ENCODE measurements around the gene OGT.

OGT gene

DNA sequence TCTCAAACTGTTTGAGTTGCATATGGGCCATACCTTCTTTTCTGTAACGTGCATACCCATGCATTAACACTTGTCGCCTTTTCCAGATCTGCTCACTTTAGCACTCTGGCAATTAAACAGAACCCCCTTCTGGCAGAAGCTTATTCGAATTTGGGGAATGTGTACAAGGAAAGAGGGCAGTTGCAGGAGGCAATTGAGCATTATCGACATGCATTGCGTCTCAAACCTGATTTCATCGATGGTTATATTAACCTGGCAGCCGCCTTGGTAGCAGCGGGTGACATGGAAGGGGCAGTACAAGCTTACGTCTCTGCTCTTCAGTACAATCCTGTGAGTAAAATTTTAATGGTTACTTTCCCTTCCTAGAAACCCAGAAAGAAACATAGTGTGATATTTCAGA, 4.8 kb downstream of the OGT start:
- Histone ChIP-seq H3K36me3 (ENCODE audit: control insufficient read depth, insufficient read depth, low read length) (no peaks in the 10 kb centered on the region; the same call in 1 of the 2 replicates), H3K27ac (ENCODE audit: low read length) (no peak overlapping the region), H3K9me3 (ENCODE audit: control insufficient read depth, insufficient read depth, low read length) (no peaks in the 10 kb centered on the region), H3K27me3 (ENCODE audit: control insufficient read depth, insufficient read depth, low read length) (no peaks in the 10 kb centered on the region), H3K4me3 (ENCODE audit: low read length) (no peak overlapping the region), H3K4me1 (ENCODE audit: control insufficient read depth, insufficient read depth, low read length) (no peaks in the 10 kb centered on the region; the same call in 1 of the 2 replicates)
- DNase-seq (ENCODE audit: low read depth, low spot score), result no peak
- no CpG with 5 or more reads among the region's 9 CpGs for WGBS (ENCODE audit: insufficient coverage, insufficient read length)

DNA sequence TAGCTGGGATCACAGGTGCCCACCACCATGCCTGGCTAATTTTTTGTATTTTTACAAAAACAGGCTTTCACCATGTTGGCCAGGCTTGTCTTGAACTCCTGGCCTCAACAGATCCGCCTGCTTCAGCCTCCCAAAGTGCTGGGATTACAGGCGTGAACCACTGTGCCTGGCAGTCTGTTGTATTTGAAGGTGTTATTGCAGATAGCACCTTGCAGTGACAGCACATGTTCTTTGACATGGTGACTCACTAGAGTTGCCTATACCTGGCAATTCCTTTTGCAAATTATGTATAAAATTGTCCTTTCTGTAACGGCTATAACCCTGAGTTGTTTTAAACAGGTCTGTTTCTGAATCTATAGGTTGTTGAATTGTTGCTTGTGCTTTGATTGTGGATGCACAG, 7.9 kb downstream of the OGT start:
- Histone ChIP-seq H3K9me3 (ENCODE audit: control insufficient read depth, insufficient read depth, low read length) (no peaks in the 10 kb centered on the region), H3K4me1 (ENCODE audit: control insufficient read depth, insufficient read depth, low read length) (no peaks in the 10 kb centered on the region; the same call in 1 of the 2 replicates), H3K36me3 (ENCODE audit: control insufficient read depth, insufficient read depth, low read length) (peaks cover 3% of the 10 kb centered on the region; the same call in 1 of the 2 replicates), H3K27ac (ENCODE audit: low read length) (no peak overlapping the region), H3K27me3 (ENCODE audit: control insufficient read depth, insufficient read depth, low read length) (no peaks in the 10 kb centered on the region), H3K4me3 (ENCODE audit: low read length) (no peak overlapping the region)
- no peak for DNase-seq (ENCODE audit: low read depth, low spot score)
- WGBS (ENCODE audit: insufficient coverage, insufficient read length), result no CpG with 5 or more reads among the region's 3 CpGs

DNA sequence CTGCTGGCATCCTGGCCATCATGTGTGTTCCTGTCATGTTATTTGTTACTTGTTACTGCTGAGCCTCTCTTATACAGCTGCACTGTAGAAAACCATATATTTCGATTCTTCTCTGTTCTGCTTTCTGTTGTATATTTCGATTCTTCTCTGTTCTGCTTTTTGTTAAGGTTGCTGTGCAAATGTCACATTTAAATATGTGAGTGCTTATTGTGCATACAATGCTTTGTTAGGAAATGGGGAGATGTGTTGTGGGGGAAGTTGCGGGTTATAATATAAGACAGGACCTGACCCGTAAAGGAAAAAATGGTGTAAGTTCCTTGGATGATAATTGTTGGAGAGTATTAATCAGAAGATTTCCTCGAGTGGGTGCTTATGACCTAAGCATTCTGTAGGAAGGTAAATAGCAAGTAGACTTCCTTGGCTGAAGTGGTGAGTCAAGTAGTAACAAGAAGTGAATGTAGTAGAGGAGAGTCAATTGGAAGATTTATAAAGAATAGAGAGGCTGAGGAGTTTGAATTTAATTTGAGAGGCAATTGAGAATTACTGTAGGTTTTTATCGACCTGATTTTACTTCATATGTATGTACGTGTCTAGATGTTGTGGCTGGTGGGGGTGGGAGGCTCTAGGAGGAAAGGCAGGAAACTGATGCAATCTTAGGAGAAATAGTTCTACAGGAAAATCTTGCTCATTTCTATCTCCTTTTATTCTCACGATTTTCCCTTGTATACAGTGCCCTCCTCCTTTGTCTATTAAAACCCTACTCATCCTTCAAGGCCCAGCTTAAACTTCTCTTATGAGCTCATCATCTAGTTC, 8.5 kb downstream of the OGT start:
- H3K9me3 ChIP-seq (ENCODE audit: control insufficient read depth, insufficient read depth, low read length), result no peaks in the 10 kb centered on the region
- no peak for DNase-seq (ENCODE audit: low read depth, low spot score)
- no peak overlapping the region for H3K27ac ChIP-seq (ENCODE audit: low read length)
- H3K4me1 ChIP-seq (ENCODE audit: control insufficient read depth, insufficient read depth, low read length), result no peaks in the 10 kb centered on the region
- H3K36me3 ChIP-seq (ENCODE audit: control insufficient read depth, insufficient read depth, low read length), result peaks cover 3% of the 10 kb centered on the region; the same call in 1 of the 2 replicates
- 100% methylated on average over 2 of the region's 8 CpGs for WGBS (ENCODE audit: insufficient coverage, insufficient read length)
- no peak overlapping the region for H3K4me3 ChIP-seq (ENCODE audit: low read length)
- no peaks in the 10 kb centered on the region for H3K27me3 ChIP-seq (ENCODE audit: control insufficient read depth, insufficient read depth, low read length)

DNA sequence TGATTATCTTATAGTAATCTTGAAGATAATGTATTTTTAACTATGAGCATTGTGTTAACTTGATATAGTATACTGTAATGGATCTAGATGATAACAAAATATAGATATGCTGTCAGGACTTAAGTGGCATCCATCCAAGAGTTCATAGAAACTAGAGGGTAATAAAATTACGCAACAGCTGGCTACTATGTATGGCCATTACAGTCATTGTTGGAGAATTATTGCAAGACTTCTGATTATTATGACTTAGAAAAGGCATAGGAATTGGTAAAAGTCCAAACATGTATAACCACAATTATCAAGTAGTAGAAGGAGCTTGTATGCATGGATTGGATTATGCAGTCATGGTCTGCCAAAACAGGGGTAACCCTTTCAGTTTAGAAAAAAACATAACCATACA, 9.5 kb downstream of the OGT start:
- Histone ChIP-seq H3K27me3 (ENCODE audit: control insufficient read depth, insufficient read depth, low read length) (no peaks in the 10 kb centered on the region), H3K4me1 (ENCODE audit: control insufficient read depth, insufficient read depth, low read length) (no peaks in the 10 kb centered on the region), H3K36me3 (ENCODE audit: control insufficient read depth, insufficient read depth, low read length) (peaks cover 6% of the 10 kb centered on the region; the same call in 1 of the 2 replicates), H3K9me3 (ENCODE audit: control insufficient read depth, insufficient read depth, low read length) (no peaks in the 10 kb centered on the region), H3K27ac (ENCODE audit: low read length) (no peak overlapping the region), H3K4me3 (ENCODE audit: low read length) (no peak overlapping the region)
- no CpG with 5 or more reads among the region's 1 CpG for WGBS (ENCODE audit: insufficient coverage, insufficient read length)
- no peak for DNase-seq (ENCODE audit: low read depth, low spot score)

DNA sequence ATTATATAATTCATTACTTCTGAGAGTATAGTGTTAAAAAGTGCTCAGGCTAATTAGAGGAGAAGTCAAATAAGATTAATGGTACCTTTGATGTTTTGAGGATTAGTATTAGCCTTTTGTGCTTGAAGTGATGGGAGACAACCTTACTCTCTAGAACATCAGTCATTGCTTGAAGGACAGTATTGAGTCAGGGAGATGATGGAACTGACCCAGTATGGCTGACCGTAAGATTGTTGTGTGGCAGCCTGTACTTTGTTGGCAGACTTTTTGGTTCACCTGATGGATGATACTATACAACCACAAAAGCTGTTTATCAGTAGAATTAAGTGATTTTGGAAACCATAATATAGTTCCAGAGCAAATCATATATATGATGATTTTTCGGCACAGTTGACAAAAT, 9.9 kb downstream of the OGT start:
- Histone ChIP-seq H3K36me3 (ENCODE audit: control insufficient read depth, insufficient read depth, low read length) (peaks cover 6% of the 10 kb centered on the region; the same call in 1 of the 2 replicates), H3K27ac (ENCODE audit: low read length) (no peak overlapping the region), H3K9me3 (ENCODE audit: control insufficient read depth, insufficient read depth, low read length) (no peaks in the 10 kb centered on the region), H3K4me3 (ENCODE audit: low read length) (no peak overlapping the region), H3K27me3 (ENCODE audit: control insufficient read depth, insufficient read depth, low read length) (no peaks in the 10 kb centered on the region), H3K4me1 (ENCODE audit: control insufficient read depth, insufficient read depth, low read length) (no peaks in the 10 kb centered on the region)
- DNase-seq (ENCODE audit: low read depth, low spot score), result no peak
- WGBS (ENCODE audit: insufficient coverage, insufficient read length), result no CpG with 5 or more reads among the region's 2 CpGs

DNA sequence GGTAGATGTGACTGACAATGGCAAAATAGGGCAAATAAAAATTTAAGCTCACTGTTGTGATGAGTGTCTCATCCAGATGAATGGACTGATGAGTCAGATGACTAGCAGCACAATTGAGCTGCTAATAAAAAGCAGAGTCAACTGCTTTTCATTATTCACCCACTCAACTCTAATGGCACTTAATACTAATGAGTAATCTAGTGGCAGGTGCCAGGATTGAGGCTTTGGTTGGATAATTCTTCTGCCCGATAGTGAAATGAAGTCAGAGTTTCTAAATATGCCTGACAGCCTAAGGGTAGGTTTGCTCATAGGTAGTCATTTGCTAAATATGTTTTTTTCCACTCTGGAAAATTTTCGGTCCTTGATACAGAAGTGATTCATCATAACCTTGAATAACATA, 10.4 kb downstream of the OGT start:
- H3K4me3 ChIP-seq (ENCODE audit: low read length), result no peak overlapping the region
- H3K4me1 ChIP-seq (ENCODE audit: control insufficient read depth, insufficient read depth, low read length), result no peaks in the 10 kb centered on the region
- H3K36me3 ChIP-seq (ENCODE audit: control insufficient read depth, insufficient read depth, low read length), result peaks cover 6% of the 10 kb centered on the region; the same call in 1 of the 2 replicates
- H3K9me3 ChIP-seq (ENCODE audit: control insufficient read depth, insufficient read depth, low read length), result no peaks in the 10 kb centered on the region
- no peak overlapping the region for H3K27ac ChIP-seq (ENCODE audit: low read length)
- H3K27me3 ChIP-seq (ENCODE audit: control insufficient read depth, insufficient read depth, low read length), result no peaks in the 10 kb centered on the region
- DNase-seq (ENCODE audit: low read depth, low spot score), result no peak
- WGBS (ENCODE audit: insufficient coverage, insufficient read length), result no CpG with 5 or more reads among the region's 2 CpGs

DNA sequence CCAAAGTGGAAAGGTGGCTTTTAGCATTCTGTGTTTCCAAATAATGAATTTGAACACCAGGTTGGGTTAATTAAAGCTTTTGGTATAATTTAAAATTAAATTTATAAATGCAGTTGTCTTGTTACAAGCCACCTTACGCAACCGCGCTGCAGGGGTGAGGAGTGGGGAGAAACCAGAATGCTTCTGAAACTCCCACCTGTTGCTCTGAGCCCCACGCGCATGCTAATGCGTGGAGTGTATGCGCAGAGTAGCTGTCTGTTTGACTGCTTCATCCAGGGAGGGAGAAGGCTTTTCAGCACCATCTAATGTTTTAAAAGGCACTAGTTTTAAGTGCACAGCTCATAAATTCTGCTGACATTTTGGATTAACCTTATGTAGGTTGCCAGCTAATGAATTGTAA, 12.5 kb downstream of the OGT start:
- Histone ChIP-seq H3K36me3 (ENCODE audit: control insufficient read depth, insufficient read depth, low read length) (peaks cover 6% of the 10 kb centered on the region; the same call in 1 of the 2 replicates), H3K4me1 (ENCODE audit: control insufficient read depth, insufficient read depth, low read length) (no peaks in the 10 kb centered on the region), H3K4me3 (ENCODE audit: low read length) (no peak overlapping the region), H3K9me3 (ENCODE audit: control insufficient read depth, insufficient read depth, low read length) (no peaks in the 10 kb centered on the region), H3K27me3 (ENCODE audit: control insufficient read depth, insufficient read depth, low read length) (no peaks in the 10 kb centered on the region), H3K27ac (ENCODE audit: low read length) (no peak overlapping the region)
- no CpG with 5 or more reads among the region's 7 CpGs for WGBS (ENCODE audit: insufficient coverage, insufficient read length)
- DNase-seq (ENCODE audit: low read depth, low spot score), result no peak

DNA sequence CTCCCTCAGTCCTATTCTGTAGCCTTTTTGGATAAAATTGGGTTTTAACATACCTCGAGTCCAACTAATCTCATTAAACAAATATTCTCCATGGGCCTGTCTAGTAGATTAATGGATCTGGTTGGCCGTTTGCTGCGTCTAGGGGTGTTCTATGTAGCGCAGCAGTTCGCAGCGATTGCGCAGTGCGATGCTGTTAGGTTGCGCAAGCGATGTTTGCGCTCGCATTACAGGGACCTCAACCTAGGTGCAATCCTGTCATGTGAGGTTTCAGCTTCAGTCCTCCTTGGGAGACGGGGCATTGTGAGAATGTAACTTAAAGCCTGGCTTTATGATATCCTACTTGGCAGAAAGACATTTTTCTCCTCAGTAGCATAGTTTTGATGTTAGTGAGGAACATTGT, 14.0 kb downstream of the OGT start:
- Histone ChIP-seq H3K4me3 (ENCODE audit: low read length) (no peak overlapping the region), H3K4me1 (ENCODE audit: control insufficient read depth, insufficient read depth, low read length) (no peaks in the 10 kb centered on the region), H3K36me3 (ENCODE audit: control insufficient read depth, insufficient read depth, low read length) (peaks cover 6% of the 10 kb centered on the region; the same call in 1 of the 2 replicates), H3K27me3 (ENCODE audit: control insufficient read depth, insufficient read depth, low read length) (no peaks in the 10 kb centered on the region), H3K27ac (ENCODE audit: low read length) (no peak overlapping the region), H3K9me3 (ENCODE audit: control insufficient read depth, insufficient read depth, low read length) (no peaks in the 10 kb centered on the region)
- no peak for DNase-seq (ENCODE audit: low read depth, low spot score)
- WGBS (ENCODE audit: insufficient coverage, insufficient read length), result no CpG with 5 or more reads among the region's 13 CpGs

DNA sequence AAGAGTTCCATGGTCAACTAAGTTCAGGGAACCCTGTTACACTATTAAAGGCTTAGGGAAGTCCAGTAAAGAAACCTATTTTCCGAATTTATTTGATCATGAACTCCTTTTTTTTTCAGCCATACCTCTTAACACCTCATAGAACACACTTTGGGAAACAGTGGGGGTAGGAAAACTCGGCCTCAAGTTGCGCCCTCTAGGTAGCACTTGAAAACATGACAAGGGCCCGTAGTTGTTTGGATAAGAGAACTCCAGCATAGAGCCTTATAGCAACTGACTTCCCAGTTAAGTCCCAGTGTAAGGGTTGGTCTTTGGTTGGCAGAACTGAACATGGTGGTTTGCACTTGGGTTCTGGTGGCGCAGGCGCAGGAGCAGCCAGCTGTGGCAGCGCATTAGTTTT, 14.4 kb downstream of the OGT start:
- Histone ChIP-seq H3K36me3 (ENCODE audit: control insufficient read depth, insufficient read depth, low read length) (peaks cover 6% of the 10 kb centered on the region; the same call in 1 of the 2 replicates), H3K27ac (ENCODE audit: low read length) (no peak overlapping the region), H3K27me3 (ENCODE audit: control insufficient read depth, insufficient read depth, low read length) (no peaks in the 10 kb centered on the region), H3K4me1 (ENCODE audit: control insufficient read depth, insufficient read depth, low read length) (no peaks in the 10 kb centered on the region), H3K9me3 (ENCODE audit: control insufficient read depth, insufficient read depth, low read length) (no peaks in the 10 kb centered on the region), H3K4me3 (ENCODE audit: low read length) (no peak overlapping the region)
- no CpG with 5 or more reads among the region's 7 CpGs for WGBS (ENCODE audit: insufficient coverage, insufficient read length)
- DNase-seq (ENCODE audit: low read depth, low spot score), result no peak

DNA sequence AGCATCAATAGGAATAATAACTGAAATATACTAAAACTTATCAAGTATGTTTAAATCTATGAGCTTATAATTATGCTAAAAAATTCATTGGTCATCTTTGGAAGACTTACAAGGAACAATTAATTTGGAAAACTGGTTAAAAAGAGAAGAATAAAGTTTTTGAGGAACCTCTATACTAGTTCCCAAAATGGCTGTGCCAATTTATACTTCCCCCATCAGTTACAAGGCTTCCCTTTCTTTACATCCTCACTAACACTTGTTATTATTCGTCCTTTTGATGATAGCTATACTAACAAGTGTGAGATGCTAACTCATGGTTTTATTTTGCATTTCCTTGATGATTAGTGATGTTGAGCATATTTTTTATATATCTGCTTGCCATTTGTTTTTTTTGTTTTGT, 17.1 kb downstream of the OGT start:
- Histone ChIP-seq H3K4me1 (ENCODE audit: control insufficient read depth, insufficient read depth, low read length) (no peaks in the 10 kb centered on the region), H3K27ac (ENCODE audit: low read length) (no peak overlapping the region), H3K27me3 (ENCODE audit: control insufficient read depth, insufficient read depth, low read length) (no peaks in the 10 kb centered on the region), H3K36me3 (ENCODE audit: control insufficient read depth, insufficient read depth, low read length) (peaks cover 3% of the 10 kb centered on the region; the same call in 1 of the 2 replicates), H3K4me3 (ENCODE audit: low read length) (no peak overlapping the region), H3K9me3 (ENCODE audit: control insufficient read depth, insufficient read depth, low read length) (no peaks in the 10 kb centered on the region)
- no CpG with 5 or more reads among the region's 1 CpG for whole genome bisulfite sequencing (ENCODE audit: insufficient coverage, insufficient read length)
- DNase-seq (ENCODE audit: low read depth, low spot score), result no peak

DNA sequence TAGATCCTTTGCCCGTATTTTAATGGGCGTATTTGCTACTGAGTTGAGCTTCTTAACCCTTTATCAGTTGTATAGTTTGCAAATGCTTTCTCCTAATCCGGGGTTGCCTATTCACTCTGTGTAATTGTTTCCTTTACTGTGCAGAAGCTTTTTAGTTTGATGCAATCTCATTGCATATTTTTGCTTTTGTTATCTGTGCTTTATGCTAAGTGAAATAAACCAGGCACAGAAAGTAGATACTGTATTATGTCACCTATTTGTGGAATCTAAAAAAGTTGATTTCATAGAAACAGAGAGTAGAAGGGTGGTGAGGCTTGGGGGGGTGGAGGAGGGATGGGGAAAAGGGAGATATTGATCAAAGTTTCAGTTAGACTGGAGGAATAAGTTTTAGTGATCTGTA, 17.7 kb downstream of the OGT start:
- Histone ChIP-seq H3K9me3 (ENCODE audit: control insufficient read depth, insufficient read depth, low read length) (no peaks in the 10 kb centered on the region), H3K4me1 (ENCODE audit: control insufficient read depth, insufficient read depth, low read length) (no peaks in the 10 kb centered on the region), H3K27ac (ENCODE audit: low read length) (no peak overlapping the region), H3K36me3 (ENCODE audit: control insufficient read depth, insufficient read depth, low read length) (peaks cover 3% of the 10 kb centered on the region; the same call in 1 of the 2 replicates), H3K27me3 (ENCODE audit: control insufficient read depth, insufficient read depth, low read length) (no peaks in the 10 kb centered on the region), H3K4me3 (ENCODE audit: low read length) (no peak overlapping the region)
- no CpG with 5 or more reads among the region's 3 CpGs for WGBS (ENCODE audit: insufficient coverage, insufficient read length)
- DNase-seq (ENCODE audit: low read depth, low spot score), result no peak

Measured in iPS DF 6.9 (cell line).